ENCODE measurements around the gene AK9.

AK9 gene

GRCh38 chr6:109511832-109512231 lies 179.2 kb downstream of the AK9 start:
- DNase-seq (ENCODE audit: low spot score): no peak

- DNase-seq (ENCODE audit: low spot score): no peak
These were observed 180.6 kb downstream of the AK9 start for GRCh38 chr6:109510358-109510757.

DNA sequence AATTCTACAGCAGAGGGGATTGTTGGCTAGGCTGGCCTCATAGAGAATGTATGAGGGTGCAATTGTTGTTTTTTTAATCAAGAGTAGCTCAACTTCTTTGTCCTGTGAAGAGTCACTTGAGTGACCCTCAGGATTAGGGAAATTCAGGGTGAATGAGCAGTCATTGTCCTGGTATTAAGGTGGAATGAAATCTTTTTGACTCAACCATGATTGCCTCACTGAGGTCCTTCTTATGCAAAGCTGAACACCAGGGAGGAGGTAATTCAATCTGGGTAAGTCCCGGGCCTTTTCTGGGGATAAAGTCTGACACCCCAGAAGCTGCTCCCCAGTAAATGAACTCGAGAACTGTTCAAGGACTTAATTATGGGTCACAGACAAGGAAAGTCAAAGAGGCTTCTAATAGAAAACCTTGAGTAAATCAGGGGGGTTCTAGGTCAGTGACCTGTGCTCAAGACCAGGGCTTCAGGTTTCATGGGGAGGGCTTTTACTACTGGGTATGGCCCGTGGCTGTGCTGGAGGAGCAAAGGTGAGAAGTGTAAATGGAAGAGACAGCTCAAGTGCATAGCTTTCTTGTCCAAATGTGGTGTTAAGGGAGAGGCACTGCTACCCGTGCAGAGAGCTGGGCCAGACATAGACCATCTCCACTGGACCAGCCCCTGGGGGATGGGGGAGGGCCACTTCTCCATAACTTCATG lies 182.7 kb downstream of the AK9 start:
- DNase-seq (ENCODE audit: low spot score): no peak

DNA sequence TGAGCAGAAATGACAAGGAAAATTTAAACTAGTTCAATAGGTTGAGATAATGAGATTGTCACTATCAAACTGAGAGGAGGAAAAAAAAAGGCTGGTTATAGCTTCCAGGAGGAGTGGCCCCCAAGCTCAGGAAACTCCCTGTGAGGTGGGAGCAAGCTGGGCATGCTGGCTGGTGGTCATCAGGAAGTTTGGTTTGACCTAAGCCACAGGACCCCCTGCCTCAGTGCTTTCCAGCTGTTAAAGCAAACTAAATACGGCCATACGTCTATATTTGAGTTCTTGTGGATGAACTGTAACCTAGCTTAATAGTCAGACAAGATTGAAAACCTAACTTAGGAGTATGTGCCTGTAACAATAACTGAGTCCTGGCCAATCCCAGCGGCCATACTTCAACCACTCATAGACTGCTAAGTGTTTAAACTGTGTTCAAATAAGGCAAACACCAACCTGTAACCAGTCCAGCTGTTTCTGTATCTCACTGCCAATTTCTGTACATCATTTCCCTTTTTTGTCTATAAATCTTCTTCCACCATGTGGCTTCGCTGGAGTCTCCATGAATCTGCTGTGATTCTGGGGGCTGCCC lies 183.4 kb downstream of the AK9 start:
- DNase-seq (ENCODE audit: low spot score): no peak

- DNase-seq (ENCODE audit: low spot score): no peak
These were observed 184.2 kb downstream of the AK9 start for GRCh38 chr6:109506841-109507240.

DNA sequence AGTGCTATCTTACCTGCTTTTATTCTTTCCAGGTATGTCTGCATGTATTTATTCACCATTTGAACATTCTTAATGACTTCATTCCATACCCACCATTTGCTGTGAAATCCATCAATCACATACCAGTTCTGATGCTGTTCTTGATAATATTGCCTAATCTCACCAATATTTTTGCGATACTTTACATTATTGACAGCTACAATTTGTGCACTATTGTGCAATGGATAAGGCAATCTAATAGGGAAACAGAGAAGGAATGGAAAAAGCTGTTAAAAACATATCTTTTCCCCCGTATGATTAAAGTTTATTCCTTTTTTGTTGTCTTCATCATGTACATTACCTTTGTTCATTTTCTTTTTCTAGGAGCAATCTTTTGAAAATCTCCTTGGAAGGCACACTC lies 184.7 kb downstream of the AK9 start:
- no peak for DNase-seq (ENCODE audit: low spot score)

- no peak for DNase-seq (ENCODE audit: low spot score)
These were observed 187.4 kb downstream of the AK9 start for GRCh38 chr6:109503327-109504224.

GRCh38 chr6:109498936-109499335 lies 192.1 kb downstream of the AK9 start:
- DNase-seq (ENCODE audit: low spot score): no peak

DNA sequence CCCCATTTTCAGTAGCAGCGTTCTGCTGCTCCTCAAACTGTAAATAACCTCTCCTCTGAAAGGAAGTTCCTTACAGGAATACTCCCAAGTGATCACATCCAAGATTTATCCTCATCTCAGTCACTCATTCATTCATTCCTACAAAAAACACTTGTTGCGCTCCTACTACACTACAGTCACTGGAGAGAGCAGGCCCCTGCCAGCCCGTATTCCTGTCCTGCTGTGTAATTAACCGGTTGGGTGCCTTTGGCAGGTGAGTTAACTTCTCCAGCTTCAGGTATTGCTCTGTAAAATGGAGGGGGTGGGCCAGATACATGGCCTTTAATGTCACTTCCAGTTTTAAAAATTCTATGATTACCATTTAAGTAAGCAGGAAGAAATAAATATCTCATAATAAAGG lies 192.9 kb downstream of the AK9 start:
- DNase-seq (ENCODE audit: low spot score): no peak

DNA sequence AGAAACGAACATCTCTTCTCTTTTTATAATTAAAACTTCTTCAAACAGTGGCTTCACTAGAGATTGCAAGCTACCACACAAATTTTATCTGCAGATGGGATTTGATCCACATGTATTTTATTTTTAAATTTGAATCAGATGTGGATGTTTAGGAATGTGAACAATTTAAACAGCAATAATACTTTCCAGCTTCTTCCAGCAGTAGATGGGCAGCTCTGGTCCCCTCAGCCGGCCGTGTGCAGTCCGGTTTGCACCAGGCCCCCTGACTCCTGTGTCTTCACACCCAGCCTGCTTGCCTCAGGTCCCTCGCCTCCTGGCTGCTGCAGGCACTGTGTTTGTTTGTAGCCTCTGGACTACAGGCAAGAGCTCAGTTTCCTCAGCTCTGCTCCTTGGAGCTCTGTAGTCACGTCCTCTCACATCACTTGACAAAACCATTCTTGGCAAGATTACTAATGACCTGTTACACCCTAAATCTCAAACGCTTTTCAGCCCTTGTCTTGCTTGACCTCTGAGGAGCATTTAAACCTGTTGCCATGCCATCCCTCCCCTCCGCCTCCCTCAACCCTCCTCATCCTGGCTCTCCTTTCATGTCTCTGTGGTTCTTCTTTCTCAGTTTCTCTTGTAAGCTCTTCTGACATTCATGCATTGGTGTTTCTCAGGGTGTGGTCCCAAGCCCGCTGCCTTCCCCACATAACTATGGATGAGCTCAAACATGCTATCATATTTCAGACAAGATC lies 194.8 kb downstream of the AK9 start:
- no peak for DNase-seq (ENCODE audit: low spot score)

DNA sequence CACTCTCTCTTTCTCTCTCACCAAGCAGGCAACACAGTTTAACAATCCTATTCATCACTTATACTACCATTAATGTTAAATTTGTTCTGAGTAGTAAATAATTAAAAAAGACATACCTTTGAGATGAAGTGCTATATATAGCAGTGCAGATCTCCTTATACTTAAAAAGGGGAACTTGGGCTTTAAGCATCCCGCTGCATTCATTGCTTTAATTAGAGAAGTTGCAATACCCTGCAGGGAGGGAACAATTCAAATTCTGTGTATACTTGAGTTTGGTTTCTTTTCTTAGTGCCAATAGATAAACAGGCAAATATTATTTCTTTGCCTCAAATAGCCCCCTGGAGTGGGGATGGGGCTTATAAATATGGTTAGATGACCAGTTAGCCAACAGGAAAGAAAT lies 197.1 kb downstream of the AK9 start:
- DNase-seq (ENCODE audit: low spot score): no peak

DNA sequence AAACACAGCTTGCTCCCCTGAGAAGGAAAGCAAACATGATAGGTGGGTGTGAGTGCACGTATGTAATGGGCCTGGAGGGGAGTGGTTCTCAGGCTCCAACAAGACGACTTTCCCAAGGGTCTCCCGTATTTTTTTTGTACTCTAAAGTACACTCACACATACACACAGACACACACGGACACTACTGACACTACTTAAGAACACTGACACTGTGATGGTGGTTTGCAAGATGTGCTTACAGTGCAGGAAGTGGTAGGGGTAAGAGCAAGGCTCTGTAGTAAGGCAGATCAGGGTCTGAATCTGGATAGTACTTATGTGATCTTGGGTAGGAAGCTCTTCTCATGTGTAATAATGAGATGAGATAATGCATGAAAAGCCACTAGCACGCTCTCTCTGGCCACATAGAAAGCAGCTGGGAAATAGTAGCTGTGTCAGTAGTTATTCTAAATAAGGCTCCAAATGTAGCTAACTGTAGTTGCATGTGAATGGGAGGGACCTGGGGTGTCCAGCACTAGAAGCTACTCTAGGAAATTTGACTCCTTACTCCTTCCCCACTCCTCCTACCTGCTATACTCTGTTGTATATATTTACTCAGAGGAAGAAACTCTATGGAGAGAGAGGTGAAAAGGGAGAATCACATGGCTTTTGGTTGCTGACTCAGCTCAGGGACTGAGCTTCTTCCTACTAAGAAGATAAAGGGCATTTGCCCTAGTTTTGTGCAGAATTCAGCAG lies 199.6 kb downstream of the AK9 start:
- no peak for DNase-seq (ENCODE audit: low spot score)

- no peak for DNase-seq (ENCODE audit: low spot score)
These were observed 200.3 kb downstream of the AK9 start for GRCh38 chr6:109490713-109491112.

GRCh38 chr6:109488001-109488400 lies 203.0 kb downstream of the AK9 start:
- no peak for DNase-seq (ENCODE audit: low spot score)

DNA sequence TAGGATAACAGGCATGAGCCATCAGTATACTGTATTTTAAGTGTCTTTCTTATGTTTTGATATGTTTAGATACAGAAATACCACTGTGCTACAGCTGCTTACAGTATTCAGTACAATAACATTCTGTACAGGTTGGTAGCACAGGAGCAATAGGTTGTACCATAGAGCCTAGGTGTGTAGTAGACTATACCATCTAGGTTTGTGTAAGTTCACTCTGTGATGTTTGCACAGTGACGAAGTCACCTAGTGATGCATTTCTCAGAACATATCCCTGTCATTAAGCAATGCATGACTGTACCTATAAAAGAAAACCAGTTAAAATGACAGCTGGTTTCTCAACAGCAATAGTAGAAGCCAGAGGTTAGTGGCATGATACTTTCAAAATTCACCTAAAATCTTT lies 204.9 kb downstream of the AK9 start:
- DNase-seq (ENCODE audit: low spot score): no peak

GRCh38 chr6:109485266-109485935 lies 205.6 kb downstream of the AK9 start:
- no peak for DNase-seq (ENCODE audit: low spot score)

DNA sequence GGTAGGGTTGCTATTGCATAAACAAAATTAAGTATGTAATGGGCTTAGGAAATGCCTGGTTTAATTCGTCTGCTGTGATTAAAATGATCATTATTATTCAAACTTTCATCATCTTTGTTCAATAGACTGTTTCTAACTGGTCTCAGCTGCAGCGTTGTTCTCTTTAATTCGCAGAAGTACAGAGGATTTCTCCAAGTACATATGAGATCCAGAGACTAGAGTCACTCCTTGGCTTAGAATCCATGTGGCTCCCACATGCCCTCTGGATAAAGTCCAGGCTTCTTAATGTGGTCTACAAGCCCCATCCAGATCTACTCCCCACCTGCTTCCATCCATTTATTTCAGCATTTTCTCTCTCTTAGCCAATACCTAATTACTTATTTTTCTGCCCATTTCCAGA lies 206.9 kb downstream of the AK9 start:
- no peak for DNase-seq (ENCODE audit: low spot score)

DNA sequence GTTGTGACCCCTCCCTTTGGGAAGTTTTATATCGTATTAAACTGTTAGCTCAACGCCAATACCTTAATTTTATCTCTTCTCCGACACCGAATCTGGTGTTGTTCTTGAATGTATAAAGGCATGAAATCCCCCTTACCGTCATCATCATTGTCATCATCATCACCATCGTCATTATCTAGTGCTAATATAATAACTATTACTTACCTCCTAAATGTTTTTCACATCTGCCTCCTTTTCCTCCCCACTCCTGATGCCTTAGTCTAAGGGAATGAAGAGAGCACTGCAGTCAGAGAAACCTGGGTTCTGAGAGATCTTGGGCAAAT lies 207.3 kb downstream of the AK9 start:
- DNase-seq (ENCODE audit: low spot score): no peak

DNA sequence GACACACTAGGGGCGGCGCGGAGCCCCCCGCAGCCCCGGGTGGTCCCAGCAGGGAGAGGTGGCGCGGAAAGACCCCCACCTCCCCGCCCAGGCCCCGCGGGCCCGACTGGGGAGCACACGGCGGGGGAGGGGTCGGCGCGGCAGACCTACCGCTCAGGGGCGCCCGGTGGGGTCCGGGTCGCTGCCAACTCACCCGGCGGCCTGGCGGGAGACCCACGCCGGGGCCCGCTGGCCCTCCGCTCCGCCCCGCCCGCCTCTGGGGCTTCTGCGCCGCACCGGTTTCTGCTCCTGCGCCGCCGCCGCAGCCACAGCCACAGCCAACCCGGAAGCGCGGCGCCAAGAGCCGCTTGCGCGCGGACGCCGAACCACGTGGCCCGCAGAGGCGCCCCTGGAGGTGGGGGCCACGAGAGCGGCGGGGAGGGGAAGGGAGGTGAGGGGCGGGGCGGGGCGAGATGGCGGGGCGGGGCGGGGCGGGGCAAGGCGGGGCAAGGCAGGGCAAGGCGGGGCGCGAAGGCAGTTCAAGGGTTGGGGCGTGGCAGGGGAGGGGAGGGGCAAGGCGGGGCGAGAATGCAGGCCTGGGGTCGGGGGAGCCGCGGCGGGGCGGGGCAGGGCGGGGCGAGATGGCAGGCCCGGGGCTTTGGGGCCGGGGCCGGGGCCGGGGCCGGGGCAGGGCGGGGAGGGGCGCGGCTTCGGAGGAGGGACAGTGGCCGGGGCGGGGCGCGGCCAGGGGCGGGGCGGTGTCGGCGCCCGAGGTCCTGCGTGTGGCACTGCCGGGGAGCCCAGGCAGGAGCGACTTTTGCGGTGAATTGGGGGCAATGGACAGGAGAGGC lies 207.9 kb downstream of the AK9 start, which contains the start of gene ZBTB24:
ZBTB24 (minus strand) TSS at position 315 of the 830 bp plus-strand sequence. CDS start 1,193 bp downstream, outside the sequence.
- DNase-seq (ENCODE audit: low spot score): peak; percentile 83

DNA sequence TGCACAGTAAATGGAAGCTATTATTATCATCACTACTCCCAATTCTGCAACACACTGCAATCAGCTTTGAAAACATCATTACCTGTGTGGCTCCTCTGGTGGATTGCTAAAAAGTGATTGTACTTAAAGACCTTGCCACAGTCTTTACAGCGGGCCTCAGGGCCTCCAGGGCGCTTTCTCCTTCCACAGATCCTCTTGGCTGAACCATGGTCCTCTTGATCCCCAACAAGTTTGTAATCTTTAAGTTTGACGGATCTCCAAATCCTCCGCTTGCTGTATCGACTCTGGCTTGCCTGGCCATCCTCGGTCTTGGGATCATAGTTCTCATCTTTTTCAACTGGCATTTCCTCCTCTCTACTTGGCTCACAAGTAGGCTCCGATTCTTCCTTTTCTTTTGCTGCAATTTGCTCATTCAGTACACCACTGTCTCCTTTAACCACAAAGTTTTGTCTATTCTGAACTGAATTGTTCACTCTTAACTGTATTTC lies 210.0 kb downstream of the AK9 start:
- DNase-seq (ENCODE audit: low spot score): no peak
